Fibroblast of skin of right biceps (primary cell): ENCODE data around the gene SLC25A25.
"Not testable (repeated sequence)": the region's sequence is repeated elsewhere in the genome, so short reads cannot be mapped to it uniquely, and the experiment has no call there.

Source experiments
- DNase-seq: peaks from one replicate; pipeline ENCODE4 v3.0.0-alpha.2; 2013

The SLC25A25 gene

GRCh38 chr9:128127990-128128835 lies 60.2 kb downstream of the SLC25A25 start:
- peak; percentile 94 for DNase-seq

- no peak for DNase-seq
Observed at GRCh38 chr9:128128836-128129590, 61.0 kb downstream of the SLC25A25 start.

GRCh38 chr9:128129976-128130590 lies 62.1 kb downstream of the SLC25A25 start:
- not testable (repeated sequence) for DNase-seq

- DNase-seq, result not testable (repeated sequence)
Observed at GRCh38 chr9:128130651-128131050, 62.6 kb downstream of the SLC25A25 start.

GRCh38 chr9:128131346-128131745 lies 63.3 kb downstream of the SLC25A25 start:
- not testable (repeated sequence) for DNase-seq

GRCh38 chr9:128132139-128132538 lies 64.1 kb downstream of the SLC25A25 start:
- not testable (repeated sequence) for DNase-seq

- not testable (repeated sequence) for DNase-seq
Observed at GRCh38 chr9:128135561-128135960, 67.5 kb downstream of the SLC25A25 start.

- DNase-seq, result peak; percentile 83
Observed at GRCh38 chr9:128136816-128137793, 69.1 kb downstream of the SLC25A25 start.

- no peak for DNase-seq
Observed at GRCh38 chr9:128138001-128138400, 70.0 kb downstream of the SLC25A25 start.

- DNase-seq, result no peak
Observed at GRCh38 chr9:128139621-128140020, 71.6 kb downstream of the SLC25A25 start.

GRCh38 chr9:128141604-128142003 lies 73.6 kb downstream of the SLC25A25 start:
- no peak for DNase-seq

- DNase-seq, result no peak
Observed at GRCh38 chr9:128142061-128142460, 74.0 kb downstream of the SLC25A25 start.

GRCh38 chr9:128142596-128142995 lies 74.6 kb downstream of the SLC25A25 start:
- DNase-seq, result no peak

GRCh38 chr9:128143525-128144238 lies 75.7 kb downstream of the SLC25A25 start:
- no peak for DNase-seq

GRCh38 chr9:128144239-128145181 lies 76.5 kb downstream of the SLC25A25 start:
- DNase-seq, result no peak

- no peak for DNase-seq
Observed at GRCh38 chr9:128145536-128145935, 77.5 kb downstream of the SLC25A25 start.

GRCh38 chr9:128145951-128146351 lies 77.9 kb downstream of the SLC25A25 start:
- DNase-seq, result no peak

- DNase-seq, result no peak
Observed at GRCh38 chr9:128146591-128147120, 78.6 kb downstream of the SLC25A25 start.

- no peak for DNase-seq
Observed at GRCh38 chr9:128148509-128149000, 80.5 kb downstream of the SLC25A25 start.
